Stimulated activated CD8-positive, alpha-beta memory T cell treated with anti-CD3 and anti-CD28 coated beads, Interleukin-15, amount 100 ng/mL, for 48 hours (primary cell): Measurements from ENCODE around the gene TLK1.
"Not testable (repeated sequence)": the region's sequence is repeated elsewhere in the genome, so short reads cannot be mapped to it uniquely, and the experiment has no call there.

ENCODE experiments used
- DNase-seq, 2 donors: peaks; one replicate each; pipeline ENCODE4 v3.0.0-alpha.2; 2020; ENCODE audit warnings: low read depth in 2 of 2

The TLK1 gene

DNA sequence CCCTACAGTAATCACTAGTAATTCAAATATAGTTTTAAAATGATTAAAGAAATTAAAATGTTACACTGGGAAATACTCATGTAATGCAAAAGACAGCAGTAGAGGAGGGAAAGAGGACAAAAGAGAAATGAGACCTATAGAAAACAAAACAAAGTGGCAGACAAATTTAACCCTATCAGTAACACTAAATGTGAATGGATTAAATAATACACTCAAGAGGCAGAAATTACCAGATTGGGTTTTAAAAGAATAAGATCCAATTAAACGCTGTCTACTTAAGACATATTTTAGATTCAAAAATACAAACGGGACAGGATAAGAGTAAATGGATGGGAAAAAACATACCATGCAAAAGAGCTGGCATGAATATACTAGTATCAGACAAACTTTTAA, 17.0 kb downstream of the TLK1 start:
- no peak for DNase-seq

DNA sequence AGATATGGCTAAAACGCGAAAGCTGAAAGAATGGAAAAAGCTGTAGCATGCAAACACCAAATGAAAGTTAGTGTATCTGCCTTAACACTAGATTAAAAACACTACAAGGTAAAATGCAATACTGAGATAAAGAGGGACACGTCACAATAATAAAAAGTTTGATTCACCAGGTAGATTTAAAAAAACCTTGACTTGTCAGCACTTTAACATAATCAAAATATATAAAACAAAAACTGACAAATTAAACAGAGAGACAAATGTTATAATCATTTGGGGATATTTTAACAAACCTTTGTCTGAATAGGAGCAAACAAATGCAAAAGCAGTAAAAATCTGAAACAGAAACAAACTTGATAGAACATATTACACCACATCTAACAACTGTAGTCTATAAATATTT, 18.3 kb downstream of the TLK1 start:
- DNase-seq: no peak

DNA sequence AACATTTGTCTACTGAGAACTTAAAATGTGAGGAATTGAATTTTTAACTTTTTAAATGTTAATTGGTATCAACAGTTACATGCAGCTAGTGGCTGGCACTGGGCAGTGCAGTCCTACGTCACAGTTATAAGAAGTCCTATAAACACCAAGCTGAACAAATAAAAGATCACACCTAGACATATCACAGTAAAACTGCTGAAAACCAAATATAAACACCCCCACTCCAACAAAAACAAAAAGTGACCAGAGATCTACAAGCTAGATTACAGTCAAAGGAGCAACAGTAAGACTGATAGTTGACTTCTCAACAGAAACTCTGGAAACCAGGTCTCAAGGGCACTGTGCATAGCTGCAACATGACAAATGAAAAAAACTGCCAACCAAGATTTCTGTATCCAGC, 19.4 kb downstream of the TLK1 start:
- no peak for DNase-seq

DNA sequence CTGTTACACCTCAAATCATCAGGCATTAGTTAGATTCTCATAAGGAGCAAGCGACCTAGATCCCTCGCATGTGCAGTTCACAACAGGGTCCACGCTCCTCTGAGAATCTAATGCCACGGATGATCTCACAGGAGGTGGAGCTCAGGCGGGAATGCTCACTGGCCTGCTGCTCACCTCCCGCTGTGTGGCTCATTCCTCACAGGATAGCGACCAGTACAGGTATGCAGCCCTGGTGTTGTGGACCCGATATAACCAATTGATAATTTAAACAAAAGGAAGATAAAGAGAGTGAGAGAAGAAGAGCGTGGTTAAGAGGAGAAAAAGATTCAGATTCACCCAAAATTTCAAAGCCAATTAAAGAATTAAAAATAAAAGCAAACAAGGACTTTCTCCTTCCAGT, 20.8 kb downstream of the TLK1 start:
- DNase-seq: no peak

DNA sequence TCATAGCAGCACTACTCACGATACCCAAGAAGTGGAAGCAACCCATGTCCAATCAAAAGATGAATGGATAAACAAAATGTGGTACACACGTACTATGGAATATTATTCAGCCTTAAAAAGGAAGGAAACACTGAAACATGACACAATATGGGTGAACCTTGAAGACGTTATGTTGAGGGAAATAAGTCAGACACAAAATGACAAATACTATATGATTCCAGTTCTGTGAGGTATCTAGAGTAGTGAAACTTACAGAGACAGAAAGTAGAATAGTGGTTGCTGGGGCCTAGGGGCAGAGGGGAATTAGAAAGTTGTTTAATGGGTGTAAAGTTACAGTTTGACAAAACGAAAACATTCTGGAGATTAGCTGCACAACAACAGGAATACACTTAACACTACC, 24.7 kb downstream of the TLK1 start:
- DNase-seq: no peak

DNA sequence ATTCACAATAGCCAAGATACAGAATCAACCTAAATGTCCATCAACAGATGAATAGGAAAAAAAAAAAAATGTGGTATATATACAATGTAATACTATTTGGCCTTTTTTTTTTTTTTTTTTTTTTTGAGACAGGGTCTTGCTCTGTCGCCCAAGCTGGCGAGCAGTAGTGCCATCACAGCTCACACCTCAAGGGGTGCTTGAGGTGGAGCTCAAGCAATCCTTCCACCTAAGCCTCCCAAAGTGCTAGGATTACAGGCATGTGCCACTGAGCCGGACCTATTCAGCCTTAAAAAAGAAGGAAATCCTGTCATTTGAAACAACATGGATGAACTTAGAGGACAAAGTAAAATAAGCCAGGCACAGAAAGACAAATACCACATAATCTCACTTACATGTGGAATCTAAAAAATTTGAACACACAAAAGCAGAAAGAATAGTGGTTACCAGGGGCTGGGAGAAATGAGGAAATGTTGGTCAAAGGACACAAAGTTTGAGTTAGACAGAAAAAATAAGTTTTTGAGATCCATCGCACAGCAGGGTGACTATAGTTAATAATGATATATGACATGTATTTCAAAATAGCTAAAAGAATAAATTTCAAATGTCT, 26.0 kb downstream of the TLK1 start:
- DNase-seq: no peak

GRCh38 chr2:171132086-171132485, 28.6 kb downstream of the TLK1 start:
- DNase-seq: no peak

DNA sequence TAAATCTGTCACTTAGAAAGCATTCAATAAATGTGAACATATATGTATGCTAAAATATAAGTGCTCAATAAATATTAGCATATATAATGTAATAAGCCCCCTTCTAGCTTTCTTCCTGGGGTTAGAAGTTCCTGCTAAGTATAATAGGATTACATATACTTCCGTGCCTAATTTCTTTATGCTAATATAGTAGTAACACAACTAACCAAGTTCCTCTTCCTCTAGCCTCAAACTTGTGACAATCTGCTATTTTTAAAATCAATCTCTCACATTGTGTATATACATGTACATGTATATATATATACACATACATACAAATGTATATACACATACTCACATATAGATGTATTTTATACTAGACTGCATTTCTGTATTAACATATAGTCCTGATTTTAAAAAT, 32.2 kb downstream of the TLK1 start:
- DNase-seq: no peak

DNA sequence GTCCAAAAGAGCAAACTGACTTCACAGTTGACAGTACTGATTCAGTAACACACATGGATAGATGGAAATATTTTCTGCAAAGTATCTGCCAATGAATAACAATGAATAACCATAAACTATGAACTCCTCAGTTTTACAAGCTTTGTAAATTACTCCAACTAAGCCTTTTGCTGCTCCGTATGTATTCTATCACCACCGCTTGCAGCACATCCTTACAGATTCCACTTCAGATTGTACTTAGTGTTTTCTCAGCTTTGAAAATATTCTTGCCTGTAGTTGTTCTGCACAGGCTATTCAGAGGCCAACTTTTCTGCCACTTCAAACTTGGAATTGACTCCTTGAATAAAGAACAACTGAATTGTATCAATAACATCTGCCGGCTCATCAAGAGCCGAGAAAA, 36.2 kb downstream of the TLK1 start:
- no peak for DNase-seq

GRCh38 chr2:171109571-171109970, 51.1 kb downstream of the TLK1 start:
- DNase-seq: no peak

DNA sequence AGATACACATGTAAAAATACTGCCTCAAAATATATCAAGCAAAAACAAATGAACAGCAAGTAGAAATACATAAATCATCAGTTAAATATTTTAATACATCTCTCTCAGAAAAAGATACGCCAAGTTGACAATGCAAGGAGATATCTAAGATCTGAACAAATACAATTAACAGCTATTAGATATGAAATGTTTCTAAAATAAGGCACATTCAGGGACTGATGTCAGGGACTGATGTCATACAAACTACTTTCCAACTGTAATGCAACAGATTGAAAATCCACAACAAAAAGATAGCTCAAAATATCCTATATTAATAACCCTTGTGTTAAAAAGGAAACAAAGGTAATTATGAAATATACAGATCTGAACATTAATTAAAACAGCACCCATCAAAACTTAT, 51.7 kb downstream of the TLK1 start:
- DNase-seq: no peak

GRCh38 chr2:171107803-171108202, 52.9 kb downstream of the TLK1 start:
- DNase-seq: no peak

DNA sequence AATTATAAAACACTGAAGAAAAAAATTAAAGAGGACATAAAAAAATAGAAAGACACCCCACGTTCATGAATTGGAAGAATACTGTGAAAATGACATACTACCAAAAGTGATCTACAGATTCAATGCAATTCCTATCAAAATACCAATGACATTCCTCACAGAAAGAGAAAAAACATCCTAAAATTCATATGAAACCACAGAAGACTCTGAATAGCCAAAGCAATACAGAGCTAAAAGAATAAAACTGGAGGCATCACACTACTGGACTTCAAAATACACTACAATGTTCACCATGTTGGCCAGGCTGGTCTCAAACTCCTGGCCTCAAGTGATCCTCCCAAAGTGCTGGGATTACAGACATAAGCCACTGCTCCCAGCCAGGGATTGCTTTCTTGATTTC, 56.3 kb downstream of the TLK1 start:
- no peak for DNase-seq

- no peak for DNase-seq
Observed at GRCh38 chr2:171102802-171103201, 57.9 kb downstream of the TLK1 start.

DNA sequence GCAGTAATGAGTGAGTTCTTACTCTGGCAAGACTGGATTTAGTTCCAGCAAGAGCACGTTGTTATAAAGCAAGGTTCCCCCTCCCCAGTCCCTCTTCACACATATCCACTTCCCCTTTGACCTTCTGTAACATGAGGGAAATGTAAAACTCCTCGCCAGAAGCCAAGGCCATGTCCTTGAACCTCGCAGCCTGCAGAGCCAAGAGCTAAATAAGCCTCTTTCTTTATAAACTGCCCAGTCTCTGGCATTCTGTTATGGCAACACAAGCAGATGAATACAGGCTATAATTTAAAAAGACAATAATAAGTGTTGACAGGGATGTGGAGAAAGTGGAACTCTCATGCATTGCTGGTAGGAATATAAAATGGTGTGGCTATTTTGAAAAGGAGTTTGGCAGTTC, 60.3 kb downstream of the TLK1 start:
- no peak for DNase-seq

GRCh38 chr2:171098607-171099006, 62.1 kb downstream of the TLK1 start:
- no peak for DNase-seq

- no peak for DNase-seq
Observed at GRCh38 chr2:171095014-171095582, 65.6 kb downstream of the TLK1 start.

DNA sequence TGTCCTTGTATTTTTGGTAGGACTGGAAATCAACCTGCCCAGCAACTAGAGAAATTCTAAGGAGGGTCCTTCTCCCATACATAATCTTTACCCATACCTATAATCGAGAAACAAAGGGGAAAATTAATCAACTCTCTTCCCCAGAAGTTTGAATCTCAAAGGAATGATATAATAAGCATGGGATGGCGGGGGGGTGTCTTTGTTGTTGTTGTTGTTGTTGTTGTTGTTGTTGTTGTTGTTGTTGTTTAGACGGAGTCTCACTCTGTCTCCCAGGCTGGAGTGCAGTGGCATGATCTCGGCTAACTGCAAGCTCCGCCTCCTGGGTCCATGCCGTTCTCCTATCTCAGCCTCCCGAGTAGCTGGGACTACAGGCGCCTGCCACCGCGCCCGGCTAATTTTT, 69.2 kb downstream of the TLK1 start:
- DNase-seq: not testable (repeated sequence)

DNA sequence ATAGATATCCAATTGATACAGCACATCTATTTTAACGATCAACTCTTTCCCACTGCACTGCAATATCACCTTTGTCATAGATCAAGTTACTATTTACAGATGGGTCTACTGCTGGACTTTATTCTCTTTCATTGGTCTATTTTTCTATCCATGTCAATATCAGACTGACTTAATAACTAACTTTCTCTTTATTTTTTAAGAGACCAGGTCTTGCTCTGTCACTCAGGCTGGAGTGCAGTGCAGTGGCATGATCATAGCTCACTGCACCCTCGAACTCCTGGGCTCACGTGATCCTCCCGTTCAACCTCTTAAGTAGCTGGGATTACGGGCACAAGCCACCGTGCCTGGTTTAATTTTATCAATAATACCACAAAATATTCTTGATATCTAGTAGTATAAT, 71.2 kb downstream of the TLK1 start:
- no peak for DNase-seq

DNA sequence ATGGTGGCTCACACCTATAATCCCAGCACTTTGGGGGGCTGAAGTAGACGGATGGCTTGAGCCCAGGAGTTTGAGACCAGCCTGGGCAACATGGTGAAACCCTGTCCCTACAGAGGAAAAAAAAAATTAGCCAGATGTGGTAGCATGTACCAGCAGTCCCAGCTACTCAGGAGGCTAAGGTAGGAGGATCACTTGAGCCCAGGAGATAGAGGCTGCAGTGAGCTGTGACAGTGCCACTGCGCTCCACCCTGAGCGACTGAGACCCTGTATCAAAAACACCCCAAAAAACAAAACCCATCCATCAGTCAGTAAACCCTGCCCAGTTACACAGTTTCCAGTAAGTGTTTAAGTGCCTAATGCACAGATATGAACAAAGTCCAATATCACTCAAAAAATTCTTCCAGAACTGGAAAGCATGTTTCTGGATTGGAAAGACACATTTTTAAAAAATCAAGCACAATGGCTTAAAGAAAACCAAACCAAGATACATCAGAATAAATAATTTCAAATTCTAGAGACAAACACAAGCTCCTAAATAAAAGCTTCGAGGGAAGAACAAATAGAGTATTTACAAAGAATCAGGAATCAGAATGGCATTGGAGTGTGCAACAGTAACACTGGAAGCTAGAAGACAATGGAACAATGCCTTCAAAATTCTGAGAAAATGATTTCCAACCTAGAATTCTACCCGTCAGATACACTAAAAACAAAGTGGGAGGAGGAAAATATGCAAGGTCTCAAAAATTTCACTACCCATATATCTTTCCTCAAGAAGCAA, 72.4 kb downstream of the TLK1 start:
- DNase-seq: no peak

- no peak for DNase-seq
Observed at GRCh38 chr2:171087547-171087946, 73.1 kb downstream of the TLK1 start.

- peak; percentile 5 to 11 for DNase-seq
Observed at GRCh38 chr2:171086352-171087290, 74.1 kb downstream of the TLK1 start.
